Measurements from ENCODE around the gene RORB.

Gene RORB

GRCh38 chr9:74497748-74498620 is 849 bp downstream of the RORB start:
- Histone ChIP-seq H3K9me3 (no peaks in the 10 kb centered on the region), H3K4me1 (no peaks in the 10 kb centered on the region), H3K27me3 (peaks cover 39% of the 10 kb centered on the region), H3K4me3 (ENCODE audit: low read depth, low read length) (peak overlapping the region; percentile 54), H3K36me3 (no peaks in the 10 kb centered on the region)
- DNase-seq: peak; percentile 6
- no peak for TF ChIP-seq CTCF (IDR thresholded peaks at IDR 0.05; ENCODE audit: low read depth, low read length)

DNA sequence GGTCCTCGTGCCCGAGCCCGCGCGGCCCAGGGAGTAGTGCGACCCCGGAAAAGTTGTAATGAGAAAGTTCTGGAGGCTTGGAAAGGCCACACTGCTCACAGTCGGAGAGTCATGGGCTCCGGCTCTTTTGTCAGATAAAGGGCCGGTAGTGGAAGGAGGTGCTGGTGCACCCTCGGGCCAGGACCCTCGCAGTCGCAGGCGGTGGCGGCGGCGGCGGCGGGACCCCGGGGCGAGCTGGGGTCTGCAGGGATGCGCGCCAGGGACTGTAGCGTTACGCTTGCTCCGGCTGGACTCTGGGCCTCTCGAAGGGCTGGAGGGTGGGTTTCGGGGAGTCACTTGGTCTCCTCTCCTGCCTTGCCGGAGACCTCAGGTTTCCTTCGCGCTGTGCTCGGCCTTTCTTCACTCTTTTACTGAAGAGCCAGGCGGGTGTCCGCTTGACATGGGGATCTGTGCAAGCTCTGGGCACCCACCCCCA is 1.5 kb downstream of the RORB start:
- Histone ChIP-seq H3K36me3 (no peaks in the 10 kb centered on the region), H3K9me3 (no peaks in the 10 kb centered on the region), H3K4me3 (ENCODE audit: low read depth, low read length) (no peak overlapping the region), H3K4me1 (no peaks in the 10 kb centered on the region), H3K27me3 (peaks cover 39% of the 10 kb centered on the region)
- TF ChIP-seq CTCF (IDR thresholded peaks at IDR 0.05; ENCODE audit: low read depth, low read length): no peak
- no peak for DNase-seq

GRCh38 chr9:74499111-74499601 is 2.0 kb downstream of the RORB start:
- Histone ChIP-seq H3K9me3 (no peaks in the 10 kb centered on the region), H3K4me3 (ENCODE audit: low read depth, low read length) (no peak overlapping the region), H3K4me1 (no peaks in the 10 kb centered on the region), H3K27me3 (peaks cover 39% of the 10 kb centered on the region), H3K36me3 (no peaks in the 10 kb centered on the region)
- DNase-seq: no peak
- TF ChIP-seq CTCF (IDR thresholded peaks at IDR 0.05; ENCODE audit: low read depth, low read length): no peak

DNA sequence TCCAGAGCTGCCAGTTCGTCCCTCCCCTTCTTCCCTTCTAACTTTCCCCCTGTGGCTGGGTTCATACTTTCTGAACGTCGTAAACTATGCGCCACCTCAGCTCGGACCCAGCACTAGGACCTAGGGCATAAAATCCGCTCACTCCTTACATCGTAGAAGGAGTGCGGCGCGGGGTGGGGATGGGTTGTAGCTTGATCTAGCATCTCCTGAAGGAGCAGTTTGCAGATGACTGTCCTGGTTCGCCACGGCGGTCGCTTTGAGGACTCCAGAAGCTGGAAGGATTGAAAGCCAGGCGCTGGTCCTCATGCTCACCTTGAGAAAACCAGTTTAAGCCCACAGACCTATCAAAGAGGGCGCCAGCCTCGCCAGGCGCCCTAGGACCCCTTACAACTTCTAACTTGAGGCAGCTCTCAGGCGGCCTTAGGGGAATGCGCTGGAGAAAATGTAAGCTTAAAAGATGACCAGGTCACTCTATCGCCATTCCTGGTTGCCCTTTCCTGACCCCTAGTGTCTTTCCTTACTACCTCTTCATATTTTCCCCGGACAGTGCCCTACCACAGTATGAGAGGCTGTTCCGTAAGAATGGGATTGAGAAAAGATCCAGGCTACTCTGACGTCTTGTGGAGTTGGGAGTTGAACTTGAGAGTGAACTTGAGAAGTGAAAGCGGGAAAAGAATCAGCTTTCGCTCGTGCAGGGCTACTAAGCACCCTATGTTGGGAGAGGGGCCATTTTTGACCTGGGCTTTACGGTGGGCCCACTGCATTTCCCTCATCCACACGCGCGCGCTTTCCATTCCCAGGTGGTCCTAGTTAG is 2.8 kb downstream of the RORB start:
- H3K4me1 ChIP-seq: no peaks in the 10 kb centered on the region
- no peaks in the 10 kb centered on the region for H3K36me3 ChIP-seq
- H3K27me3 ChIP-seq: peaks cover 39% of the 10 kb centered on the region
- H3K9me3 ChIP-seq: no peaks in the 10 kb centered on the region
- DNase-seq: no peak
- H3K4me3 ChIP-seq (ENCODE audit: low read depth, low read length): no peak overlapping the region
- no peak for TF ChIP-seq CTCF (IDR thresholded peaks at IDR 0.05; ENCODE audit: low read depth, low read length)

GRCh38 chr9:74500584-74500924 is 3.4 kb downstream of the RORB start:
- Histone ChIP-seq H3K36me3 (no peaks in the 10 kb centered on the region), H3K4me1 (no peaks in the 10 kb centered on the region), H3K27me3 (peaks cover 39% of the 10 kb centered on the region), H3K9me3 (no peaks in the 10 kb centered on the region), H3K4me3 (ENCODE audit: low read depth, low read length) (no peak overlapping the region)
- no peak for TF ChIP-seq CTCF (IDR thresholded peaks at IDR 0.05; ENCODE audit: low read depth, low read length)
- DNase-seq: no peak
